Natural killer cell (primary cell): ENCODE data around the gene KHDRBS2. TPM values are rescaled to one million over a fixed set of nuclear protein-coding genes. Genes with fewer than 3 reads are reported as not detected.

Source experiments
- ATAC-seq, 3 donors: fragments of 150-1000 bp in 2 of 3; fragments of 200-7000 bp in 1 of 3; cut with Tn5 transposase; 1 replicate in 1 of 3; 2 replicates in 2 of 3; pipeline ENCODE4 v1.10.0; 2021; ENCODE audit warnings: mild to moderate bottlenecking in 2 of 3, moderate library complexity in 2 of 3
- DNase-seq, 2 donors: peaks; one replicate each; pipeline versions ENCODE4 v3.0.0 to v3.0.0-alpha.2; 2013 to 2021; ENCODE audit warnings: mixed read lengths in 1 of 2
- H3K27ac ChIP-seq: one replicate; pipeline ENCODE4 v1.5.1; 2013; ENCODE audit warnings: mild to moderate bottlenecking, low read length
- H3K27me3 ChIP-seq: one replicate; pipeline ENCODE4 v1.6.1; 2013; ENCODE audit warnings: low read length; ENCODE audit not compliant: control insufficient read depth, insufficient read depth
- H3K36me3 ChIP-seq: one replicate; pipeline ENCODE4 v1.6.1; 2013; ENCODE audit warnings: low read length; ENCODE audit not compliant: control insufficient read depth, insufficient read depth
- H3K4me1 ChIP-seq: one replicate; pipeline ENCODE4 v1.6.1; 2013; ENCODE audit warnings: low read length; ENCODE audit not compliant: control insufficient read depth, insufficient read depth
- H3K4me3 ChIP-seq: one replicate; pipeline ENCODE4 v1.5.1; 2013; ENCODE audit warnings: low read length
- H3K9me3 ChIP-seq: one replicate; pipeline ENCODE4 v1.6.1; 2013; ENCODE audit warnings: low read length; ENCODE audit not compliant: control insufficient read depth, insufficient read depth
- H3K27ac Mint-ChIP-seq, 2 donors: one replicate each; pipeline ENCODE4 v1.8.0; 2022; ENCODE audit warnings: mild to moderate bottlenecking in 2 of 2, mixed read lengths in 2 of 2, moderate library complexity in 1 of 2
- H3K27me3 Mint-ChIP-seq, 2 donors: one replicate each; pipeline ENCODE4 v1.8.0; 2022; ENCODE audit warnings: low read depth in 2 of 2, mixed read lengths in 2 of 2
- H3K36me3 Mint-ChIP-seq: one replicate; pipeline ENCODE4 v1.8.0; 2022; ENCODE audit warnings: mixed read lengths
- H3K4me1 Mint-ChIP-seq, 2 donors: one replicate each; pipeline ENCODE4 v1.8.0; 2022; ENCODE audit warnings: mixed read lengths in 2 of 2
- H3K4me3 Mint-ChIP-seq: one replicate; pipeline ENCODE4 v1.8.0; 2022; ENCODE audit warnings: mild to moderate bottlenecking, moderate library complexity, mixed read lengths
- H3K9me3 Mint-ChIP-seq, 2 donors: one replicate each; pipeline ENCODE4 v1.8.0; 2022; ENCODE audit warnings: mixed read lengths in 2 of 2
- WGBS: methylation state at CpG from one replicate; pipeline ENCODE4 v1.1.7; 2013; ENCODE audit warnings: missing lambda C conversion rate; ENCODE audit not compliant: insufficient coverage; 5-methylcytosine and 5-hydroxymethylcytosine counted together
- intact Hi-C: fragments of 100-400 bp; cut with micrococcal nuclease; formaldehyde crosslinking; loops from one replicate; pipeline ENCODE4 v1.14.2; 2022
- total RNA-seq, 4 donors: library from RNA; stranded (reverse); fragments of 120-200 nt in 1 of 4; gene quantifications; one replicate each; pipeline versions ENCODE4 v1.2.3 to v1.2.4, GENCODE V29; 2013 to 2022
- TF ChIP-seq, protein P1 (sequence below): fragments of 200-600 bp; IDR thresholded peaks from one replicate; pipeline ENCODE4 v1.8.0; 2022; ENCODE audit warnings: antibody characterized with exemption

KHDRBS2 gene
- total RNA-seq, 3 donors from 2014 or later (not counting 1 experiment from before 2014, with no cell fraction given): 0.15 to 0.26 TPM; not detected in 1

DNA sequence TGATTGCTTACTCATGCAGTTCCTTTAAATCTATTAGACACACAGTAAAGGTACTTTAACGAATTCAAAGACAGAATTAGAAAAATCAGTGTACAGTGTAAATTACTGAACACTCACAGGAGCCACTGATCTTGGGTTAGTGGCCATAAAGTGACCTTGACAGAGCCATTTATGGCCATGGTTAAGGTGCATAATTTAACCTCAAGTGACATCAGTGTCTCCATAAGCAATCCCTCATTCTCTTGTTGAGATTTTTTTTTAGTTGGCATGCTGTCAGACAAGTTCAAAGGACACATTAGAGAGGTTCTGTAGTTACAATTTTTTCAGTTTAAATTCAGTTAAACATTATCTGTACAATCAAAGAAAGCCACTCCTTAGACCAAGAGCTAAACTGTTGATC, 334.4 kb downstream of the KHDRBS2 start:
- Histone ChIP-seq H3K27me3 (no peaks in the 10 kb centered on the region), H3K27ac (no peak overlapping the region), H3K9me3 (peaks cover 2% of the 10 kb centered on the region), H3K4me1 (no peaks in the 10 kb centered on the region), H3K4me3 (no peak overlapping the region), H3K36me3 (no peaks in the 10 kb centered on the region)
- Mint-ChIP-seq H3K4me1 (no peaks in the 10 kb centered on the region), H3K9me3 (peaks cover 10 to 18% of the 10 kb centered on the region in 2 donors), H3K36me3 (no peaks in the 10 kb centered on the region), H3K4me3 (no peak overlapping the region), H3K27ac (no peak overlapping the region), H3K27me3 (no peaks in the 10 kb centered on the region)
- intact Hi-C loops: no loop called here
- DNase-seq (no peak), ATAC-seq (no peak)
- TF ChIP-seq, protein P1, sequence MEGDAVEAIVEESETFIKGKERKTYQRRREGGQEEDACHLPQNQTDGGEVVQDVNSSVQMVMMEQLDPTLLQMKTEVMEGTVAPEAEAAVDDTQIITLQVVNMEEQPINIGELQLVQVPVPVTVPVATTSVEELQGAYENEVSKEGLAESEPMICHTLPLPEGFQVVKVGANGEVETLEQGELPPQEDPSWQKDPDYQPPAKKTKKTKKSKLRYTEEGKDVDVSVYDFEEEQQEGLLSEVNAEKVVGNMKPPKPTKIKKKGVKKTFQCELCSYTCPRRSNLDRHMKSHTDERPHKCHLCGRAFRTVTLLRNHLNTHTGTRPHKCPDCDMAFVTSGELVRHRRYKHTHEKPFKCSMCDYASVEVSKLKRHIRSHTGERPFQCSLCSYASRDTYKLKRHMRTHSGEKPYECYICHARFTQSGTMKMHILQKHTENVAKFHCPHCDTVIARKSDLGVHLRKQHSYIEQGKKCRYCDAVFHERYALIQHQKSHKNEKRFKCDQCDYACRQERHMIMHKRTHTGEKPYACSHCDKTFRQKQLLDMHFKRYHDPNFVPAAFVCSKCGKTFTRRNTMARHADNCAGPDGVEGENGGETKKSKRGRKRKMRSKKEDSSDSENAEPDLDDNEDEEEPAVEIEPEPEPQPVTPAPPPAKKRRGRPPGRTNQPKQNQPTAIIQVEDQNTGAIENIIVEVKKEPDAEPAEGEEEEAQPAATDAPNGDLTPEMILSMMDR: no peak
- WGBS: 71% methylated on average over 1 of the region's 1 CpG

DNA sequence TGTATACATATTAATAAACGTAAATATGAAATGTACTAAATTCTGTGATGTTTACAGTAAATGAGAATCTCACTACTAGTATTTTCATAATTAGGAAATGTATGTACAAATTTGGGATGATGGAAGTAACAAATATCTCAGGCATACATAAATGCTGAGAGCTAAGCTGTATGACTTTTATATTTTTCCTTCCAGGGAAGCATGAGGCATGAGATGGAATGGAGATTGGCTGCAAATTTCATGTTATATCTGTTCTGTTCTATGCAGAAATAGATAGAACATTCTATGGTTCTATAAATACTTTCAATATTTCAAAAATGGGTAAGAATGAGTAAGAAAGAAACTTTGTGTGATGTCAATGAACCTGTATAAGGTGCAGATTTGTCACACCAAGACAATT, 335.2 kb downstream of the KHDRBS2 start:
- TF ChIP-seq, protein P1: no peak
- H3K27ac Mint-ChIP-seq: no peak overlapping the region

DNA sequence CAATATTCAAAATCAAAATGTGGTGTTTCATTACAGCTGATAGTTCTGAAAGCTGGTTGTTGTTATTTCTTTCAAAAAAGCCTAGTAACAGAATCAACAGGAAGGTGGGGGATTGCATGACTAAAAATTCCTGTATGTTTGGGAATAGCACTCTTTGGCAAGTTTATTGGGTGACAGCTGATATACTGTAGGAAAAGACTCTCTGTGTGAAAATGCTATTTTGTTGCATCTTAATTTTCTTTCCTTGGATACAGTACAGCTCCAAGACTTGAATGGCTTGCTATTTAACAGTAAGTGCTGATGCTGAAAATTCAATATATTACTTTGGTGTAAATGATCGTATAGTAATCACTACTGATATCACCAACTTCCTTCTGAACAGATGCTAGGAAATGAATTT, 336.1 kb downstream of the KHDRBS2 start:
- Histone ChIP-seq H3K27ac (no peak overlapping the region), H3K4me1 (no peaks in the 10 kb centered on the region), H3K9me3 (no peaks in the 10 kb centered on the region), H3K36me3 (no peaks in the 10 kb centered on the region), H3K27me3 (no peaks in the 10 kb centered on the region), H3K4me3 (no peak overlapping the region)
- Mint-ChIP-seq H3K4me1 (no peaks in the 10 kb centered on the region), H3K4me3 (no peak overlapping the region), H3K27me3 (no peaks in the 10 kb centered on the region), H3K36me3 (no peaks in the 10 kb centered on the region), H3K27ac (no peak overlapping the region), H3K9me3 (peaks cover 7 to 23% of the 10 kb centered on the region in 2 donors)
- no CpG with 5 or more reads among the region's 1 CpG for WGBS
- ATAC-seq (no peak), DNase-seq (no peak)
- TF ChIP-seq, protein P1: no peak
- intact Hi-C loops: no loop called here

More for the DNA sequence above, 335.2 kb downstream of the KHDRBS2 start:
- ATAC-seq (no peak), DNase-seq (no peak)
- H3K9me3 ChIP-seq: no peaks in the 10 kb centered on the region
- H3K4me1 Mint-ChIP-seq: no peaks in the 10 kb centered on the region
- no peaks in the 10 kb centered on the region for H3K4me1 ChIP-seq
- H3K27me3 Mint-ChIP-seq: no peaks in the 10 kb centered on the region
- peaks cover 7 to 23% of the 10 kb centered on the region in 2 donors for H3K9me3 Mint-ChIP-seq
- no peak overlapping the region for H3K4me3 ChIP-seq
- H3K27ac ChIP-seq: no peak overlapping the region
- no peaks in the 10 kb centered on the region for H3K36me3 Mint-ChIP-seq
- WGBS: no CpG with 5 or more reads among the region's 1 CpG
- intact Hi-C loops: no loop called here
- H3K36me3 ChIP-seq: no peaks in the 10 kb centered on the region
- no peak overlapping the region for H3K4me3 Mint-ChIP-seq
- H3K27me3 ChIP-seq: no peaks in the 10 kb centered on the region

DNA sequence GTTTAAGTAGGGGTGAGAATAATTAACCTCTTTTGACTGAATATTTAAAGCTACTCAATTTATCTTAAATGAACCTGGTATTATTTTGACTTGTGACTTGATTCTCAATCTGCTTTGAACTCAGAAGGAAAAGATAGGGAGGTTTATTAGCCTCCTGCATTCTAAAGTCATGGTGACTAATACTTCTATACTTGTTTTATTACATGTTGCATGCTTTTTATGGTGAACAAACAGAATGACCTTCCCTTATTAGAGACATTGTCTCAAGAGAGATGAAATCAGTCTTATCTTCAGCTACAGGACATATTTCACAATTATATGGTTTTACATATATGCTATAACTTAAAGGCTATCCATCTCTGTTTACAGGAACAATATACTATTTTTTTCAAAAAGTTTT, 336.9 kb downstream of the KHDRBS2 start:
- Histone ChIP-seq H3K27ac (no peak overlapping the region), H3K36me3 (no peaks in the 10 kb centered on the region), H3K4me1 (no peaks in the 10 kb centered on the region), H3K9me3 (no peaks in the 10 kb centered on the region), H3K27me3 (no peaks in the 10 kb centered on the region), H3K4me3 (no peak overlapping the region)
- no peaks in the 10 kb centered on the region for H3K27me3 Mint-ChIP-seq
- intact Hi-C loops: no loop called here
- no peak for ATAC-seq
- H3K4me1 Mint-ChIP-seq: no peaks in the 10 kb centered on the region
- H3K4me3 Mint-ChIP-seq: no peak overlapping the region
- TF ChIP-seq, protein P1: no peak
- no peak overlapping the region for H3K27ac Mint-ChIP-seq
- H3K36me3 Mint-ChIP-seq: peaks cover 4% of the 10 kb centered on the region
- peaks cover 10 to 25% of the 10 kb centered on the region in 2 donors for H3K9me3 Mint-ChIP-seq
- no peak for DNase-seq
